Measurements from ENCODE around the gene CCL28.
"Not testable (repeated sequence)": the region's sequence is repeated elsewhere in the genome, so short reads cannot be mapped to it uniquely, and the experiment has no call there.

The CCL28 gene

DNA sequence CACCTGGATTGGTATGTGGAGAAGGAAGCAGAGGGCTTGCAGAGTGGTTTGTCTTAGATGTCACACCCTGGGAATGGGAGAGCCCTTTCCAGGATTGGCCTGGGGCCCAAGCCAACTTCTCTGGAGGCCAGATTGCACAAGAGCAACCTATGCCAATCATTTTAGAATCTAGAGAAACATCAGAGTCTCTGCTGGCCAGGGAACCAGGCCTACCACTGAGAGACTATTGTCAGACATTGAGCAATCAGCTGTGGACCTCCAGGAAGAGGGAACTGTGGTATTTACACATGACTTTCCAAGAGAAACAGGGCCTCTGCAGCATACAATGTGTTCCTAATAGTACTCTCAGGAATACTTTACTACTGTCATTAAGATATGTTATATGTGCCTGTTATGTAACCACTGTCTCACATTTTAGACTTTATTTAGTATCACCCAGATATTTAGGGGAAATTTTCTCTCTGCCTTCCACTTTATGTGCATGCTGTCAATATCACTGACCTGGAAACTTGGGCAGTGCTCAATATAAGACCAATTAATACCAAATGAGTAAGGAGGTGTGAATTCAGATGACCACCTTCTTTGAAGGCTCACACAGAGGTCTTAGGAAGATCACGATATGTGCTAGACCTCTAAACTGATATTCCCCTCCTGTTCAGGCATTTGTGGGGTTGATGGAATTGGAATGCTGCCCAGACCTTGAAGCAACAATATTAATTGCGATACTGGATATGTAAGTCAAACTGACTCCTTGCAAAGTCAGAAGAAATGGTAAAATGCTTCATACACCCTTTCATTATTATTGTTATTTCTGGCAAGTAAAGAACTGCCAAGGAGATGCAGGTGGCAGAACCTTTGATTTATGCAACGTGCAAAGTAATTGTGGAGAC is 20.5 kb upstream of the CCL28 start:
- TF ChIP-seq, protein P1, sequence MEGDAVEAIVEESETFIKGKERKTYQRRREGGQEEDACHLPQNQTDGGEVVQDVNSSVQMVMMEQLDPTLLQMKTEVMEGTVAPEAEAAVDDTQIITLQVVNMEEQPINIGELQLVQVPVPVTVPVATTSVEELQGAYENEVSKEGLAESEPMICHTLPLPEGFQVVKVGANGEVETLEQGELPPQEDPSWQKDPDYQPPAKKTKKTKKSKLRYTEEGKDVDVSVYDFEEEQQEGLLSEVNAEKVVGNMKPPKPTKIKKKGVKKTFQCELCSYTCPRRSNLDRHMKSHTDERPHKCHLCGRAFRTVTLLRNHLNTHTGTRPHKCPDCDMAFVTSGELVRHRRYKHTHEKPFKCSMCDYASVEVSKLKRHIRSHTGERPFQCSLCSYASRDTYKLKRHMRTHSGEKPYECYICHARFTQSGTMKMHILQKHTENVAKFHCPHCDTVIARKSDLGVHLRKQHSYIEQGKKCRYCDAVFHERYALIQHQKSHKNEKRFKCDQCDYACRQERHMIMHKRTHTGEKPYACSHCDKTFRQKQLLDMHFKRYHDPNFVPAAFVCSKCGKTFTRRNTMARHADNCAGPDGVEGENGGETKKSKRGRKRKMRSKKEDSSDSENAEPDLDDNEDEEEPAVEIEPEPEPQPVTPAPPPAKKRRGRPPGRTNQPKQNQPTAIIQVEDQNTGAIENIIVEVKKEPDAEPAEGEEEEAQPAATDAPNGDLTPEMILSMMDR (IDR thresholded peaks at IDR 0.05; ENCODE audit: control extremely low read depth, extremely low read depth, low read depth, missing control alignments) = no peak
- DNase-seq (ENCODE audit: extremely low spot score) = no peak
- ChIA-PET CTCF (no interaction called here), POLR2A (no interaction called here)

DNA sequence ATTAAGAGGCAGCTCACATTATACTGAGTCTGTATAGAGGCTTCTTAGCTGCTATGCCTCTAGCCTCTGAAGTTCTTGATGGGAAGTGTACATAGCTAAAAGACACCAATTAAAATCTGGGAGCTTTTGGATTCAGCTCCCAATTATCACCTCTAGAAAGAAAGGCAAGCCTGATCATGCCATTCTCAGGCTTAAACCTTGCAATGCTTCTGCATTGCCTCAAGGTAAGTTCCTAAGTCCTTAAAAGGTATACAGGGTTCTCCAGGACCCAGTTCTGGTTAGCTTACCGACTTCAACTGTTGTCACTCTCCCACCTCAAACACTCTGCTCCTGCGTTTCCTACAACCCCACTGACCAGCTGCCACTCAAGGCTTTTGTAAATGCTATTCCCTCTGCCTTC is 17.5 kb upstream of the CCL28 start:
- POLR2A ChIA-PET = no interaction called here
- TF ChIP-seq, protein P1 (IDR thresholded peaks at IDR 0.05; ENCODE audit: control extremely low read depth, extremely low read depth, low read depth, missing control alignments) = no peak
- DNase-seq (ENCODE audit: extremely low spot score) = no peak
- CTCF ChIA-PET = interaction anchor here (1.2 to 1.8 kb wide), 2 partner anchors 14 to 25 kb away, joined by 3 to 6 read pairs; no protein-coding TSS in a partner anchor

DNA sequence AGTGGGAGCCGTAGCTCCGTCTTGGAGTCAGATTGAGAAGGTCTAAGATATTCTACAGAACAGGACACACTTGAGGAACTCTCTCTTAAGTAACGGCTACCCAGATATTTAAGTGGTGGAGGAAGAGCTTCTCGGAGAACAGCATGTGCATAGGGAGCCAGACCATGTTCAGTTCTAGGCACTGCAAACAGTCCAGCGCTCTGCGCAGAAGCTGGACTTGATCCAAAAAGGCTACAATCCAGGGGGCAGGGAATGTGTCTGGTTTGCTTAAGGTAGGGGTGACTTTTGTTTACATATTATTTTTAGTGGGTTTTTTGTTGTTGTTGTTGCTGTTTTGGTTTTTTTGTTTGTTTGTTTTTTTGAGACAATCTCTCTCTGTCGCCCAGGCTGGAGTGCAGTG is 16.8 kb upstream of the CCL28 start:
- ChIA-PET CTCF (interaction anchor here (1.2 to 1.8 kb wide), 2 partner anchors 14 to 26 kb away, joined by 3 to 6 read pairs; no protein-coding TSS in a partner anchor), POLR2A (no interaction called here)

DNA sequence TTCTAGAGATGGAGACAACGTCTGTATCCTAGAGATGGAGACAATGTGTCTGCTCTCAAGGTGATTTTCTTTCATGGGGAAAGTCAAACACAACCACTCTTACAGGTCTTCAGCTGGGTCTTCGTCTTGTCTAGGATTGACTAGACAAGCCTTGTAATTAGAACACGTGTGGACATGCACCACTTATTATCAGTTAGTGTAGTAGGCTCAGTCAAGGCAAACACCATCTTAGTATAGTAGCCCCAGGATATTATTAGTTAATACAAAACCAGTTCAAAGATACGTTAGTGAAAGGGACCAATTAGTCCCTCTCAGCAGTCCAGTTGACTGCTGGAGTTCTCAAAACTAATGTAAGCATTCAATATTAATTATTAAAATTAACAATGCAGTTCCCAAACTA is 15.1 kb upstream of the CCL28 start:
- ChIA-PET CTCF (interaction anchor here (0.9 to 1.3 kb wide), 2 partner anchors 12 to 73 kb away, joined by 3 read pairs; no protein-coding TSS in a partner anchor), POLR2A (no interaction called here)
- no peak for DNase-seq (ENCODE audit: extremely low spot score)
- TF ChIP-seq, protein P1 (IDR thresholded peaks at IDR 0.05; ENCODE audit: control extremely low read depth, extremely low read depth, low read depth, missing control alignments) = no peak

More for the DNA sequence above, 16.8 kb upstream of the CCL28 start:
- TF ChIP-seq, protein P1 (IDR thresholded peaks at IDR 0.05; ENCODE audit: control extremely low read depth, extremely low read depth, low read depth, missing control alignments) = no peak
- no peak for DNase-seq (ENCODE audit: extremely low spot score)

DNA sequence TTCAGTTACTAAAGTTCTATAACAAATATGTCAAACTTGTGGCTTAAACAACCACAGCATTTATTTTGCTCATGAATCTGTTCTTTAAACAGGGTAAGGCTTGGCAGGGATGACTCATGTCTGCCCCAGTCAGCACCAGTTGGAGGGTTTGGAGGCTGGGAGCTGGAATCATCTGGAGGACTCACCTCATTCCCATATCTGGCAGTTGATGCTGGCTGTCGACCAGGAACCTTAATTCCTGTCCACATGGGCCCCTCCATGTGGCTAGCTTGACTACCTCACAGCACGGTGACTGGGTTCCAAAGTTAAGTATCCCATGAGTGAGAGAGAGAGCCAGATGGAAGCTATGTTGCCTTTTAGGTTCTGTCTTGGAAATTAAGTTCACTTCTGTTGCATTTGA is 13.8 kb upstream of the CCL28 start:
- TF ChIP-seq, protein P1 (IDR thresholded peaks at IDR 0.05; ENCODE audit: control extremely low read depth, extremely low read depth, low read depth, missing control alignments) = no peak
- no peak for DNase-seq (ENCODE audit: extremely low spot score)
- POLR2A ChIA-PET = no interaction called here
- CTCF ChIA-PET = interaction anchor here (0.9 to 1.1 kb wide), 4 partner anchors 13 to 36 kb away, joined by 3 to 4 read pairs (median 3); partner anchors contain the start of gene CCL28

DNA sequence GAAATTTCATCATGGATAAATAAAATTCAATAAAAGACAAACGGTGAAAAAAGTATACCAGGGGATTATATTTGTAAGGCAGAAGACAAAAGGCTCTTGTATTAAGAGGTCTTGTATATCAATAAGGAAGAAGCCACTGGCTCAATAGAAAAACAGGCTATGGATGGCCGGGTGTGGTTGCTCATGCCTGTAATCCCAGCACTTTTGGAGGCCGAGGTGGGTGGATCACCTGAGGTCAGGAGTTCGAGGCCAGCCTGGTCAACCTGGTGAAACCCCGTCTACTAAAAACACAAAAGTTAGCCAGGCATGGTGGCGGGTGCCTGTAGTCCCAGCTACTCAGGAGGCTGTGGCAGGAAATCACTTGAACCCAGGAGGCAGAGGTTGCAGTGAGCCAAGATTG is 10.9 kb upstream of the CCL28 start:
- DNase-seq (ENCODE audit: extremely low spot score); CTCF ChIA-PET; POLR2A ChIA-PET: not testable (repeated sequence)

DNA sequence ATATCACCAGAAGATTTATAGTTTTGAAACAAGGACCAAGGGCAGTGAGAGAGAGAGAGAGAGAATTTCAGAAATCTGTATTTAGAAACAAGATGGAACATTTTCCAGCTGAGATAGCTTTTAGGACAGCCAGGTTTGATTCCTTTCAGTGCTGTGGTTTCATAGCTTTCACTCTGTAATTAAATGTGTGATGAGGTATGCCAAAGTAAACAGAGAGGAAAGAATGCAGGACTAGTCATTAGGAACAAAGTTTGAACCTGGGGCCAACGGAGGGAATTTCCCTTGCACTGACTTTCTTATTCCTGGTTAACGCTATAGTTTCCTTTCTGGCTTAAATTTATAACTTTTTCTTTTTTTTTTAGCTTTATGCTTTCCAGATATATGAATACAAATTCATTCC is 10.0 kb upstream of the CCL28 start:
- CTCF ChIA-PET = interaction anchor here (1.5 kb wide), 1 partner anchor 33 kb away, joined by 5 read pairs; no protein-coding TSS in a partner anchor
- POLR2A ChIA-PET = no interaction called here
- no peak for DNase-seq (ENCODE audit: extremely low spot score)
- TF ChIP-seq, protein P1 (IDR thresholded peaks at IDR 0.05; ENCODE audit: control extremely low read depth, extremely low read depth, low read depth, missing control alignments) = no peak
